DMS114 treated with DMSO at 0.1 percent for 48 hours (cell line): Measurements from ENCODE around the gene DAZAP1.
A peak's percentile ranks its signal among the peaks of the same experiment; 100 is the strongest.
"Not testable (repeated sequence)": the region's sequence is repeated elsewhere in the genome, so short reads cannot be mapped to it uniquely, and the experiment has no call there.

Source experiments
- DNase-seq: peaks from one replicate; lab custom pipeline; 2025; ENCODE audit not compliant: unreplicated experiment; lab: John Stamatoyannopoulos, UW

The DAZAP1 gene

DNA sequence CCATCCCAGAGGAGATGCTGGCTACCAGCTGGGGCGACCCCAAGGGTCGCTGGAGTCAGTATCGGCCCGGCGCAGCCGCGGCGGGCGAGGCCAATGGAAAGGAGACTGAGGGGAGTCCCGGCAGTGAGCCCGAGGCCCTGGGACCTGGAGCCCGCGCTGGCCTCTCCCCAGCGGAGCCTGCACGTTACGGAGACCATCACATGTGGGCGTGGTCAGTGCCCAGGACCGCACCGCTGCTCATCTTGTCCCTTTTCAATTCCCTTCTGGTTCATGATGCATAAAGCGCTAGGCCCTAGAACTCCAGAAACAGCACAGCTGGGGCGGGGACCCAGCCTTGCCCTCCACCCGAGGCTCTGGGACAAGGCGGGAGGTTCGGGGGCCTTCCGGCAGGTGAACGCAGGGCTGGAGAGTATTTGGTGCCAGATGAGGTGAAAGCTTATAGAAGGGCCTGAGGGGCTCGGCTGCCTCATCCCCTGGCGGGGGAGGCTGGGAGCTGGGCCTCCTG, 63.7 kb downstream of the DAZAP1 start:
- no peak for DNase-seq

- DNase-seq: no peak
These were observed 64.3 kb downstream of the DAZAP1 start for GRCh38 chr19:1471515-1472160.

DNA sequence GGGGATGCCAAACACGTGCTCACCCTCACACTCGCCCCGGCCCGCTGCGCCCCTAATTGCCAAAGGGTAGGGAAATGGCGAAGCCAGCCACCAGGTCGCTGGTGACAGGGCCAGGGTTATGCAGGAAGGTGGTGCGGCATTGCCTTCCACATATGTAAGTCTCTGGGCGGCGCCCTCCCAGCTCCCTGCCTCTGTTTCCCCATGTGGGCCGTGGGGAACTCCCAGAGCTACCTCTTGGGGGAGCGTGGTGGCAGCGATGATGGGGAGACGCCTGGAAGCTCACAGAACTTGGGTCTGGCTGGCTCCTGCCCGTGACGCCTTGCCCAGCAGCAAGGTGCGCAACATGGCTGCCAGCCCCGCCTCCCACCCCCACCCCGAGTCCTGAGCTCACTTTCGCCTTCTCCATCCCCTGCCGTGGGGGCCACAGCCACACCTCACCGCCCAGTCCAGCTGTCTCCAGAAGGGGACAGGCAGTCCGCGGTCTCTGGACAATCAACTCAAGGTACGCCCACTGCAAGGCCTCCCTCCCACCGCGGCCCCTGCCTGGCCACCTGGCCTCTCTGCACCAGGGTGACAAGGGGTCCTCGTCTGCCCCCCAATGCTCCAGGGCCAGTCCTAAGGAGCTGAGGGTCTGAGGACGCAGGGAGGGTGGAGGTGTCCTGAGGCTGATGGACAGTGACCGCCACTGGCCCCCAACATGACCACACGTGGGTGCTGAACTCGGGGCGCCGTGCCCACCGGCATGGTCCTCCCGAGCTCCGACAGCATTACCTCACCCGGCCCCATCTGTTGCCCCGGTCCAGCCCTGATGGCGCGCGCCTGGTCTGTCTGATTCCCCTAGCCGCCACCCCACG, 65.1 kb downstream of the DAZAP1 start:
- DNase-seq: no peak

DNA sequence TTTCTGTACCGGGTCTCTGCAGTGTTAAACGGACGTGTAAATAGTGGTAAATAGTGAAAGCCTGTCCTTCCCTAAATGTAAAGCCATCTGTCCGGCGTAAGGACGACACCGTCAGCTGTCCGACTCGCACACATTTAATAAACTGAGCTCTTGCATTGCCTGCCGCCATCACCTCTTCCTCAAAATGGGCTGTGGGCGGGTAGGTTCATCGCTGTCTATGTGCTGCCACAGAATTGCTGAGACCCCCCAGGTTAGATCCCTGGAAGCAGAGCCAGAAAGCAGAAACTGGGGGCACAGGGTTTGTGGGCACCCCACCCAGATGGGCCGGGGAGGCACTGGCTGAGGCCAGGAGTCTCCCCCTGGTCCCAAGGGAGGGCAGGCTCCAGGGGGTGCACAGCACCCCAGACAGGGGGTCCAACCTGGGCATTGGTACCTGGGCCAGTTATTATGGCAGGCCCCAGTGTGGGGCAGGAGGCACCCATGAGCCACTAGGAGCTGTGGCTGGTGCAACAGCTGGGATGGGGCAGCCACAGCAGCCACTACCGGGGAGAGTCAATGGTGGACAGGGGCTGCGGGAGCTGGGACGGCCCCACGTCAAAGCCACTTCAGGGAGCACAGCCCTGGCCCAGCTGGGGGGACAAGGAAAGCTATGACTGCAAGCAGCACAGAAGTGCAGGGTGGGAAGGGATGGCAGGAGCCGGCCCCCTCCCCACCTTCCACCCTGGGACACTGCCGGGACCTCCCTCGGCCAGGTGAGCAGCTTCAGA, 65.9 kb downstream of the DAZAP1 start:
- DNase-seq: no peak

GRCh38 chr19:1474011-1474764, 66.8 kb downstream of the DAZAP1 start:
- no peak for DNase-seq

- no peak for DNase-seq
These were observed 67.5 kb downstream of the DAZAP1 start for GRCh38 chr19:1474765-1475351.

DNA sequence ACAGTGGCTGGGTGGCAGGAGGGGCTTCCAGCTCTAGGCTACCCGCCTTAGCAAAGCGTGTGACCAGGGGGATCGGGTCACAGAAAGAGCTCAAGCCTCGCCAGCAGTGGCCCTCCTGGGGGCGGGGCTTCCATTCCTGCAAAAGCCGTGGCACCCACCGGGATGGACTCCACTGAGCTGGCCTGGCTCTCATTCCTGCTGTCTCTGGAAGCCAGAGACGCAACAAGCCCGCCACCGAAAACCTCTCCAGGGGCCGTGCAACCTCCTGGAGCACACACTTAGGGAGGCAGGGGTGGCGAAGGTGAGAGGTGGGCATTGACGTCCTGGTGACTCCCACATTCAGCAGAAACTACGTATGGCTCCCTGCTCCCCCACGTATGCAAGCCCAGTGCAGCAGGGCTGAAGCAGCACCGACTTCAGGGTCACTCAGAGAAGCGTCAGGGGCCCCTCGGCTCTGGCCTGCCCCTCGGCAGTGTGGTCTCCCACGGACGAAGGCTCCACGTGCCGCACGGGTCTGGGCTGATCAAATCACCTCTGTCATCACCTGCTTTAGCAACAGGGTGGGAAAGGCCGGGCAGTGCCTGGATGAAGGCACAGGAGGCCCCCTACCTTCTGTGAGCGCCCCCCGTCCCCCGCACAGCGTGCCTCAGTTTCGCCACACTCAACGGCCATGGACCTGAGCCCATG, 68.5 kb downstream of the DAZAP1 start:
- no peak for DNase-seq

GRCh38 chr19:1477056-1477455, 69.7 kb downstream of the DAZAP1 start:
- DNase-seq: not testable (repeated sequence)

DNA sequence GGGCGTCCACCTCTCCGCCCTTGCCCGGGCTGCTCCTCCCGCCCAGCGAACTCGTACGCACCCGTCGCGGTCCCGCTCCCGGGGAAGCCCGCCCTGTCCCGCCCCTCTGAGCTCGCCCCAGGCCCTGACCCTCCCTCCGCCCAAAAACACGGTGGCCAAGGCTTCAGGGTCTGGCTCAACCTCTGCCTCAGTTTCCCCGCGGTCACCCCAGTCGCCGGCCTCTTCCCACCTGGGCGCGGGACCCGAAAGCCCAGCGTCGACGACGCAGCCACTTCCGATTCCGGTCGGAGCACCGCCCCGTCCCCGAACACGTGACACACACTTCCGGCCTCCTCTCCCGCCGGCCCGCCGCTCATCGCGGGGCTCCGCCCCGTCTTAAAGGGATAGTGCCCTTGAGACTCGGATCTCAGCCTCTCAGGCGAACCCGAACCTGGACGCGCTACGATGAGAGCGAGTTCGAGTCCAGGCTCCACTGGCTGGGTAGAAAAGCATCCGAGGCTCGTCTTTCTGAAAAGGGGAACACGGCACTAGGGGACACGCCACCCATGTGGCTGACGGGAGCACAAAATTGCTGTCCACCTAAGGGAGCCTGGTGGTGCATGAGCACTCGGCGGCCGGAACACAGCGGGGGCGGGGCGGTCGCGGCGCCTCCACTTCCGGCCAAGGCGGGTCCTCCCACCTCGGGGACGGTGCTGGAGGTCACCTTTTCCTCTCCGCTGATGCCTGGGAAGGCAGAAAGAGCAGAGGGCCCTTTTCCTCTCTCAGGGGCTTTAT, 71.7 kb downstream of the DAZAP1 start, which contains the start of gene C19orf25:
TSS of gene C19orf25 (minus strand) at position 282 of the 774 bp plus-strand sequence. CDS start 312 bp downstream, outside the sequence.
- DNase-seq: peak; percentile 74

DNA sequence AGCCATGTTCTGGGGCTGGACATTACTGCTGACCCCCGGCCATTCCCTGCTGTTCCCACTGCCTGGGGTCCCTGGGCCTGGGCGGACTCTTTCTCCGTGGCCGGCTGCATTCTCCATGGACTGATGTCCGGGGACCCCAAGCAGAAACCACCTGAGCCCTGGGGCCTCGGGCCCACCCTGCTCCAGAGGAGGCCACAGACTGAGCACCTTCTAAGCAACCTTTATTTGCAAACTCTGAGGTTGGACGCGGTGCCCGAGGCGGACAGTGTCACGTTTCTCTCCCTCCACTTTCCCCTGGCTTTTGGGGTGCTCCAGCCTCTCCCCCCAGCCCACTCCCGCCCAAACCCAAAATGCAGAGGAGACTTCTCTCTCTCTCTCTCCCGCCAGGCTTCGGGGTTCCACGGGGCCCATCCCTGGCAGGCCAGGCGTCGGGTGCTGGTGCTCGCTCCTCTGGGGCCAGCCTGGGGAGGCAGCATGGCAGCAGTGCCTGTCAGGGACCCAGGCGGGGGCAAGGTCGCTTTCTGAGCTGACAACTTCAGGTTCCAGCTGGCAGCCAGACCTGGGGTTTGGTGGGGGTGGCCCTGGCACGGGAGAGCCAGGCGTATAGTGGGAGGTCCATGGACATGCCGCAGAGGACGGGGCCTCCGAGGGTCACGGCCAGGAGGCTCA, 74.0 kb downstream of the DAZAP1 start:
- no peak for DNase-seq

DNA sequence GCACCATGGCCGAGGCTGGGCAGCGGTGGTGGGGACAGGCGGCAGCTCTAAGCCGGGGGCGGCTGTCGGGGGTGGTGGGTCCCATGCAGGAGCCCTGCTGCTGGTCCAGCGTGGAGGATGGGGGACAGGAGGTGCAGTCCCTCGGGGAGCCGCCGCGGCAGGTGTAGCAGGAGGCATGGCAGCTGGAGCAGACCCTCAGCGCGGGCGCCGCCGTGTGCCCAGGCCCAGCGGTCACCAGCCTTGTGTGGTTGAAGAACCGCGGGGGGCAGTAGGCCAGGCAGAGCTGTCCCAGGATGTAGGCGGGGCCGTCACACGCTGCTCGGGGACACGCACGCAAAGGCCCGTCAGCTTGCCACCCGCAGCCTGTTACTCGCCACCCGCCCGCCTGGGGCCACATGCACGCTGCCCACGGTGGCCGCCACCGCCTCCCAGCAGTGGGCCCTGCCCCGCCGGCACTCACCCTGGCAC, 74.5 kb downstream of the DAZAP1 start:
- DNase-seq: no peak

- no peak for DNase-seq
These were observed 75.2 kb downstream of the DAZAP1 start for GRCh38 chr19:1482361-1483130.

DNA sequence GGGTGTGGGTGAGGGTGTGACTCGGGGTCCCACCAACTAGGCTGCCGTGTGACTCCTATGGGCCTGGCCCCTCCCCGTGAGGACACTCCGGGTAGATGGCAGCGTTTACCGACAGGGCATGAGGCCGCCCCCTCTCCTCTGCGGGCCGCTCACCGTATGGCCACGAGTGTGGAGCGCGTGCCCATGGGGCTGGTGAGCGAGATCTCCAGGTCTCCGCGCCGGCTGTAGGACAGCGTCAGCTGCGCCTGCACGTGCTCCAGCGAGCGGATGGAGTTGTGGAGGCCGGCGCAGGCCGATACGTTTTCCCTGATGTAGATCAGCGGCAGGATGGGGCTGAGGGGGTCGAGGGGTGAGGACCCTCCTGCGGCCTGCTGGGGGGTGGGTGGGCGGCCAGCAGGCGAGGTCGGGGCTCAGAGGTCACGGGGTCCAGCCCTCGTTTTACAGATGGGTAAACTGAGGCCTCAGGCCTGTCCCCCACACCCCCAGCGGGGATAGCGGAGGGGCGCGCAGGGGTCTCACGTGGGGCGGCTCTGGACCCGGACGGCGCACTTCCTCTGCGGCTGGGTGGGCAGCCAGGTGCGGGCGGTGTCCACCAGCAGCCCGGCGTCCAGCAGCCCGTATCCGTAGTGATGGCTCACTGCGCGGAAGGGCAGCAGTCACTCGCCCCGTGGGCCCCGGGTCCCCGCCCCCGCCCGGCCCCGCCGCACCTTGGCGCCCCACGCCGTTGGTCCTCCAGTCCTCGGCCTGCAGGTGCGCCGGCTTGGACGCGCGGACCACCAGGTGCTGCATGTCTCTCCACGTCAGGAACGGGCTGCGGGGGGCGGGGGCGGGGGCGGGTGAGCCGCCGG, 76.0 kb downstream of the DAZAP1 start:
- DNase-seq: no peak

- no peak for DNase-seq
These were observed 76.6 kb downstream of the DAZAP1 start for GRCh38 chr19:1483979-1484428.
